ENCODE measurements around the gene DNM3. TPM values are rescaled to one million over a fixed set of nuclear protein-coding genes. Genes with fewer than 3 reads are reported as not detected.

Gene DNM3
- total and polyA plus RNA-seq, 2 of the 8 experiments (the other 6 are each of a cell fraction or from before 2014, with no cell fraction given), result 2.0 to 8.5 TPM

GRCh38 chr1:172351346-172351745 is 510.0 kb downstream of the DNM3 start:
- TF ChIP-seq CTBP2 (IDR thresholded peaks at IDR 0.05; ENCODE audit: borderline replicate concordance, insufficient read depth, insufficient read length, low read length) (no peak), NANOG (IDR thresholded peaks at IDR 0.05; ENCODE audit: insufficient read depth, low read depth, low read length, poor library complexity, severe bottlenecking) (no peak), HDAC2 (IDR thresholded peaks at IDR 0.05; ENCODE audit: borderline replicate concordance in 1 of 2, low read depth in 2 of 2, low read length in 2 of 2) (no peak), CEBPB (IDR thresholded peaks at IDR 0.05; ENCODE audit: low read depth, low read length) (no peak), CBX5 (IDR thresholded peaks at IDR 0.05; ENCODE audit: low read depth, low read length) (no peak), KDM1A (IDR thresholded peaks at IDR 0.05; ENCODE audit: borderline replicate concordance, low read length) (no peak), KDM4A (IDR thresholded peaks at IDR 0.05; ENCODE audit: low read depth, low read length, severe bottlenecking) (no peak), POLR2A (IDR thresholded peaks at IDR 0.05; ENCODE audit: control extremely low read depth in 1 of 2, low read depth in 2 of 2, low read length in 2 of 2) (no peak), RAD21 (IDR thresholded peaks at IDR 0.05 in 1 of 2, conservative IDR thresholded peaks at IDR 0.05 in 1 of 2; ENCODE audit: low read depth in 2 of 2, low read length in 2 of 2) (no peak), SUZ12 (IDR thresholded peaks at IDR 0.05; ENCODE audit: low read length) (no peak), EP300 (IDR thresholded peaks at IDR 0.05; ENCODE audit: borderline replicate concordance in 1 of 2, low read depth in 2 of 2, low read length in 2 of 2) (no peak), SRF (IDR thresholded peaks at IDR 0.05; ENCODE audit: low read depth, low read length) (no peak), RXRA (IDR thresholded peaks at IDR 0.05; ENCODE audit: insufficient read depth, low read depth, low read length) (no peak), MAFK (IDR thresholded peaks at IDR 0.05; ENCODE audit: low read depth, low read length) (no peak), CHD2 (IDR thresholded peaks at IDR 0.05; ENCODE audit: low read length) (no peak)
- Histone ChIP-seq H2BK15ac (ENCODE audit: low read length) (no peak overlapping the region), H2AFZ (ENCODE audit: low read length) (no peak overlapping the region), H4K91ac (replicated peaks; ENCODE audit: insufficient read length, low read length) (no peak overlapping the region), H2BK5ac (ENCODE audit: low read depth, low read length) (no peak overlapping the region), H3K79me2 (ENCODE audit: control insufficient read depth in 1 of 2, insufficient read depth in 2 of 2, low read length in 2 of 2) (no peaks in the 10 kb centered on the region), H3K36me3 (ENCODE audit: control insufficient read depth in 2 of 4, insufficient read depth in 4 of 4, low read length in 3 of 4) (0 out of 8 replicates have a peak, but pooled peaks cover 0 to 3% (median 0%) of the 10 kb centered on the region in 4 experiments), H3K23me2 (ENCODE audit: low read depth, low read length) (no peaks in the 10 kb centered on the region), H3K4ac (replicated peaks; ENCODE audit: insufficient read length, low read depth, low read length) (no peak overlapping the region), H4K5ac (ENCODE audit: insufficient read length, low read depth, low read length) (no peak overlapping the region), H3K4me3 (ENCODE audit: extremely low read depth in 1 of 4, insufficient read depth in 2 of 4, low read depth in 3 of 4, low read length in 4 of 4) (no peak overlapping the region), H3K4me1 (replicated peaks in 1 of 4; ENCODE audit: control insufficient read depth in 3 of 4, insufficient read depth in 4 of 4, low read length in 3 of 4) (peaks cover 0 to 3% (median 1%) of the 10 kb centered on the region in 4 experiments; a peak in 1 of 7 replicates), H2BK20ac (ENCODE audit: low read length) (no peak overlapping the region), H3K27ac (ENCODE audit: low read depth, low read length) (no peak overlapping the region), H2AK5ac (ENCODE audit: low read depth, low read length) (no peak overlapping the region), H3K18ac (ENCODE audit: extremely low read depth, low read length) (no peak overlapping the region), H3K79me1 (ENCODE audit: low read depth, low read length) (no peaks in the 10 kb centered on the region), H3K9me3 (ENCODE audit: insufficient read depth in 2 of 2, low read depth in 1 of 2, low read length in 1 of 2) (peaks cover 0 to 5% of the 10 kb centered on the region in 2 experiments; a peak in 2 of 4 replicates), H2BK120ac (replicated peaks; ENCODE audit: low read depth, low read length) (no peak overlapping the region), H3K27me3 (replicated peaks in 1 of 4; ENCODE audit: control insufficient read depth in 3 of 4, extremely low read depth in 1 of 4, insufficient read depth in 3 of 4, low read length in 3 of 4) (no peaks in the 10 kb centered on the region), H3K14ac (ENCODE audit: insufficient read length) (no peak overlapping the region), H3K23ac (ENCODE audit: insufficient read length) (no peak overlapping the region), H4K20me1 (replicated peaks in 1 of 2; ENCODE audit: control insufficient read depth in 1 of 2, insufficient read depth in 2 of 2, low read length in 2 of 2) (no peaks in the 10 kb centered on the region), H2BK12ac (ENCODE audit: low read depth, low read length) (no peak overlapping the region), H3K56ac (replicated peaks; ENCODE audit: insufficient read length, low read depth, low read length) (no peak overlapping the region), H3K9ac (replicated peaks in 1 of 4; ENCODE audit: extremely low read depth in 1 of 4, low read depth in 3 of 4, low read length in 3 of 4) (no peak overlapping the region), H4K8ac (ENCODE audit: extremely low read depth, insufficient read depth, low read length) (no peak overlapping the region), H3K4me2 (ENCODE audit: insufficient read depth in 1 of 2, low read depth in 2 of 2, low read length in 2 of 2) (no peak overlapping the region)
- CTCF ChIA-PET (ENCODE audit: partially characterized antibody), result no interaction called here
- POLR2A ChIA-PET (ENCODE audit: partially characterized antibody), result no interaction called here
- no peak for DNase-seq (ENCODE audit: low read depth in 1 of 2, low spot score in 2 of 2)
- FAIRE-seq, result no peak

All from H1 (cell line).